GM18508 (cell line): ENCODE measurements around the gene ANAPC1.
"Not testable (repeated sequence)": the region's sequence is repeated elsewhere in the genome, so short reads cannot be mapped to it uniquely, and the experiment has no call there.

Source experiments
- ATAC-seq: cut with Tn5 transposase; IDR thresholded peaks from one replicate; pipeline ENCODE4 v1.9.1; 2021; ENCODE audit warnings: moderate number of reproducible peaks; ENCODE audit not compliant: insufficient read depth, unreplicated experiment

The ANAPC1 gene

DNA sequence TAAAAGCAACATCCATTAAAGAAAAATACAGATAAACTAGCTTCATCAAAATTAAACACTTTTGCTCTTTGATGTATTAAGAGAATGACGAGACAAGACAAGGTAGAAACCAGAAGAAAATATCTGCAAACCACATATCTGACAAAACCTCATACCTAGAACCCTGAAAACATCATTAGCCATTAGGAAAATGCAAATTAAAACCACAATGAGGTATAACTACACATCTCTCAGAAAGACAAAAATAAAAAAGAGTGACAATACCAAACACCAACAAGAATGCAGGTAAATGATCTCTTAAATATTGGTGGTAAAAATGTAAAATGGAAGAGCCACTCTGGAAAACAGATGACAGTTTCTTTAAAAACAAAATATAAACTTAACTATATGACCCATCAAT lies 53.5 kb downstream of the ANAPC1 start:
- ATAC-seq, result not testable (repeated sequence)

- not testable (repeated sequence) for ATAC-seq
Measured at GRCh38 chr2:111828217-111828766, 55.7 kb downstream of the ANAPC1 start.

- ATAC-seq, result not testable (repeated sequence)
Measured at GRCh38 chr2:111812970-111813622, 70.9 kb downstream of the ANAPC1 start.

- not testable (repeated sequence) for ATAC-seq
Measured at GRCh38 chr2:111790633-111791032, 93.4 kb downstream of the ANAPC1 start.

DNA sequence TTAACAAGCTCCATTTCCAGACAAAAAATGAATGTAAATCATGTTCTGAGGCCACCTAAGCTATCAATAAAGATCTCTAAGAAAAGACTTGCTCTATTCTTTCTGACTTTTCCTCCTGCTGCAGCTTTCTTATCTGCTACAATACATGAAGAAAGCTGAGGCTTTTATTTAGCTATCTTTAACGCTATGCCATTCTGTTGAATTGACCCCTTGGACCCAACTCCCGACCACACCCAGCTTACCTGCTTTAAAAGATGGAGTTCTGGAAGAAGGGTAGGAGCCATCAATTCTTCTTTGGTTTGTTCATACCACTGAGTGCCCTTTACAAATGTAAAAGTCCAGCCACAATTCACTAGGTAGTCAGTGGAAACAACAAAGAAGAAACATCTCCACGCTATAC lies 99.9 kb downstream of the ANAPC1 start:
- ATAC-seq, result not testable (repeated sequence)

- not testable (repeated sequence) for ATAC-seq
Measured at GRCh38 chr2:111782195-111782594, 101.8 kb downstream of the ANAPC1 start.

GRCh38 chr2:111781443-111782094 lies 102.4 kb downstream of the ANAPC1 start:
- not testable (repeated sequence) for ATAC-seq

- not testable (repeated sequence) for ATAC-seq
Measured at GRCh38 chr2:111777155-111777554, 106.8 kb downstream of the ANAPC1 start.

- not testable (repeated sequence) for ATAC-seq
Measured at GRCh38 chr2:111776296-111776695, 107.7 kb downstream of the ANAPC1 start.

- not testable (repeated sequence) for ATAC-seq
Measured at GRCh38 chr2:111772180-111772579, 111.8 kb downstream of the ANAPC1 start.

DNA sequence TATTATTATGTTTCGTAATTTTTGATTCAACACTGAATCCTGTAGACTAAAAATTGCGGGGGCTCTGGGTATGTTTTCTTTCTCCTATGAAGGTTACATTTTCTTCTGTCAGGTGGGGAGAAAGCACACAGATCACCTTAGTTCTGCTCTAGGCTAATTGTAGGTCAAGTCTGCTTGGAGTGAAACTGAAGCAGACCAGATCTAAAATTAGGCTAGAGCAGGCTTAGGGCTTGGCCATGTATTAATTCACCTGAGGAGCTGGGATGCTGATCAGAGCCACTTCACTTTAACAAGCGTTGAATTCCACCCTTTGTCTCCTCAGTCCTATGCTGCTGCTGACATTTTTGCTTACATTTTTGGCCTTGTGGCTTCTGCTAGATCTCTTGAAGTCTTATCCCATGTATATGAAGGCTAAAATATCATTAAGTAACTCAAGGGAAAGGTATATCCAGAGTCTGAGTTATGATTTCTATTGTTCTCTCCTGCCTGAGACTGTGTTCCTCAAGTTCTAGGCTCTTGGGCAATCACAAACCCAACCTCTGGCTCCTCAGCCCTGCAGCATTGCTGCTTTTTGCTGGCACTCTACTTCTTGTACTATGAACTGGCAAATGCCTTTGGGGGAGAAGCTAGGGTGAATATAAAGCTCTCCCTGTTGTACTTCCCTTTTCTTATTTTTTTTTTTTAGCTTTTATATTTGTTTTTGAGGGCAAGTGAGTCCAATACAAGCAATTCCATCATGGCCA lies 112.9 kb downstream of the ANAPC1 start:
- ATAC-seq, result not testable (repeated sequence)

- not testable (repeated sequence) for ATAC-seq
Measured at GRCh38 chr2:111768266-111769190, 115.5 kb downstream of the ANAPC1 start.

DNA sequence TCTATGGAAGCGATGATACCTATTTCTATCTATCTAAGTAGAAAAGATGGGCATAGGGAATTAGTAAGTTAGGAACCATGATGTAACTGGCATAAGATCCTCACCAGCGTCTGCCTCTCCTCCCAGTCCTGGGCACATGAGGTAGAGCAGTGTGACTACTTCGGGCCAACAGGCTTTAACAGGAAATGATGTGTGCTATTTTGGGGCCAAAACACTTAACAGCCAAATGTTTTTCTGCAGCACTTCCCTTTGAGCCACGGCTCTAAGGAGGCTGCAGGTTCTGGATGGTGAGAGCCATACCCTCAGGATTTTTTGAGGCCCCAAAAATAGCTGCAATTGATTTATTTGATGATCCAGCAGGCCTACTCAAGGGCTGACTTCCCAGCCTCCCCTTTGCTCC lies 116.9 kb downstream of the ANAPC1 start:
- ATAC-seq, result not testable (repeated sequence)

DNA sequence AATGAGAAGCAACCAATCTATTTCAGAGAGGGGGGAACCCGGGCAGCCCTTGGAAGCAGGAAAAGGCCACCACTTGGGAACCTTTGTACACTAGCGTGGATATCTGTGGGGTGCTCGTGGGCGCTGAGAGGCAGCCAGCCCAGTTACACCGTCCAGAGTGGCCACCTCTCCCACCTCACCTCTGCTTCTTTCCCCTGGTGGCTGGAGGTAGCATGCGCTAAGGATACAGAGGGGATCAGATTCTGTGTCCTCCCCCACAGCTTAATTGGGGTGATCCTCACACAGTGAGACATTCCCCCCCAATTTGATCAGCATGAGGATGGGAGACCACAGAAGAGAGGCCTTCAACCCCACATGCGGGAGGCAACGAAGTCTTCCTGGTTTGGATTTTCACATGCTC lies 117.7 kb downstream of the ANAPC1 start:
- ATAC-seq, result not testable (repeated sequence)

- not testable (repeated sequence) for ATAC-seq
Measured at GRCh38 chr2:111764151-111764550, 119.8 kb downstream of the ANAPC1 start.

DNA sequence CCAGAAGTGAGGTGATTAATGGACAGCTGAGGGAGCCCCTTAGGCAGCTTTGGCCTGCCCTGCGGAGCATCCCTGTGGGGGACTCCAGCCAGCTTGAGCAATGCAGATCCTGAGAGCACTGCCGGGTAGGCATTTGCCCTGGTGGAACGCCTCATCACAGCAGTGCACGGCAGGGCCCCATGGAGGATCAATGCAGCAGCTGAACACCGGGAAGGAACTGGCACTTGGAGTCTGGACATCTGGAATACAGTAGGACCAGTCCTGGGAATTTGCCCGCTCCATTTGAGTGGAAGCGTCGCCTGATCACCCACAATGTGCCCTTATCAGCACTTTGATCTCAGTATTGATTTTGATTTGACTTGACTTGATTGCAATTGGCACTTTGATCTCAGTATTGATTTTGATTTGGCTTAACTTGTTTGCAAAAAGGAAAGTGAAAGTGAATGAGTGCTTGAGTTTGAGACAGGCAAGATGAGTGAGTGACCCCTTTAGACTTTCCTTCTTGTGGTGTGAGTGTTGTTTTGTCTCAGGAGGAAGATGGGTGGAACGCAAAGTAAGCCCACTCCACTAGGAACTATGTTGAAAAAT lies 123.2 kb downstream of the ANAPC1 start:
- ATAC-seq, result not testable (repeated sequence)

DNA sequence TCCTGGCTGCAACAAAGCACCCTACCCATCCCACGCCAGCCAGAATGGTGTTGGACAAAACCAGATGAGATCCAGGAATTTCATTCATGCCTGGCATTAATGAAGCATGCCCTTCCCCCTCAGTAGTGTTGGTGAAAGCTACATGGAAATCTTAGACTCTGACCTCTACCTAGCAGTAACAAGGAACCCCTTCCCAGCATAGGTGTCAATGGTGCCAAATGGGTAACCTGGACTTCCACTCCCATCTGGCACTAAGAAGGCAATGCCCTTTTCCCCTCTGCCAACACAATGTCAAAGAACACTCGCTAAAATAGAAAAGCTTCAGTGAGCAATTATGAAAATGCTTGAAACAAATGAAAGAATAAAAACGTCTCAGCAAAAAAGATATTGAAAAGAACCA lies 131.5 kb downstream of the ANAPC1 start:
- not testable (repeated sequence) for ATAC-seq

GRCh38 chr2:111750641-111751040 lies 133.4 kb downstream of the ANAPC1 start:
- ATAC-seq, result not testable (repeated sequence)

- not testable (repeated sequence) for ATAC-seq
Measured at GRCh38 chr2:111748429-111748828, 135.6 kb downstream of the ANAPC1 start.
